ENCODE results near the gene TAF3.

GRCh38 chr10:7986851-7987250, 168.5 kb downstream of the TAF3 start:
- TF ChIP-seq CTCF (IDR thresholded peaks at IDR 0.05; ENCODE audit: low read length) (no peak), EZH2 (optimal IDR thresholded peaks at IDR 0.05; ENCODE audit: low read depth, low read length) (no peak), EZH2phosphoT487 (IDR thresholded peaks at IDR 0.05; ENCODE audit: low read length) (no peak)
